Chondrocyte (in vitro differentiated cells): ENCODE data around the gene LRRC27. TPM values are rescaled to one million over a fixed set of nuclear protein-coding genes. Genes with fewer than 3 reads are reported as not detected.

Source experiments
- DNase-seq: peaks from one replicate; pipeline ENCODE4 v3.0.0; 2021; ENCODE audit warnings: mixed read lengths, low spot score
- H3K27ac Mint-ChIP-seq: one replicate; pipeline ENCODE4 v1.8.0; 2021; ENCODE audit warnings: mild to moderate bottlenecking, moderate library complexity, mixed read lengths; ENCODE audit not compliant: unreplicated experiment
- H3K27me3 Mint-ChIP-seq: 2 replicates; pipeline ENCODE4 v1.8.0; 2021; ENCODE audit warnings: low read depth, mixed read lengths
- H3K36me3 Mint-ChIP-seq: 2 replicates; pipeline ENCODE4 v1.8.0; 2021; ENCODE audit warnings: low read depth, mixed read lengths
- H3K4me1 Mint-ChIP-seq: 2 replicates; pipeline ENCODE4 v1.8.0; 2021; ENCODE audit warnings: low read depth, mild to moderate bottlenecking, mixed read lengths
- H3K4me3 Mint-ChIP-seq: one replicate; pipeline ENCODE4 v1.8.0; 2021; ENCODE audit warnings: mild to moderate bottlenecking, moderate library complexity, mixed read lengths; ENCODE audit not compliant: unreplicated experiment
- H3K9me3 Mint-ChIP-seq: 2 replicates; pipeline ENCODE4 v1.8.0; 2021; ENCODE audit warnings: low read depth, mixed read lengths
- total RNA-seq: library from RNA; stranded (reverse); gene quantifications from 3 replicates; pipeline ENCODE4 v1.2.1, GENCODE V29; 2021
- TF ChIP-seq, protein P1 (sequence below): fragments of 200-600 bp; sonication (generic); IDR thresholded peaks from 2 replicates; pipeline ENCODE4 v1.5.0; 2021; ENCODE audit warnings: antibody characterized with exemption, mild to moderate bottlenecking, moderate library complexity

Gene LRRC27
- total RNA-seq, 1 donor from 2014 or later = 13.2 TPM

DNA sequence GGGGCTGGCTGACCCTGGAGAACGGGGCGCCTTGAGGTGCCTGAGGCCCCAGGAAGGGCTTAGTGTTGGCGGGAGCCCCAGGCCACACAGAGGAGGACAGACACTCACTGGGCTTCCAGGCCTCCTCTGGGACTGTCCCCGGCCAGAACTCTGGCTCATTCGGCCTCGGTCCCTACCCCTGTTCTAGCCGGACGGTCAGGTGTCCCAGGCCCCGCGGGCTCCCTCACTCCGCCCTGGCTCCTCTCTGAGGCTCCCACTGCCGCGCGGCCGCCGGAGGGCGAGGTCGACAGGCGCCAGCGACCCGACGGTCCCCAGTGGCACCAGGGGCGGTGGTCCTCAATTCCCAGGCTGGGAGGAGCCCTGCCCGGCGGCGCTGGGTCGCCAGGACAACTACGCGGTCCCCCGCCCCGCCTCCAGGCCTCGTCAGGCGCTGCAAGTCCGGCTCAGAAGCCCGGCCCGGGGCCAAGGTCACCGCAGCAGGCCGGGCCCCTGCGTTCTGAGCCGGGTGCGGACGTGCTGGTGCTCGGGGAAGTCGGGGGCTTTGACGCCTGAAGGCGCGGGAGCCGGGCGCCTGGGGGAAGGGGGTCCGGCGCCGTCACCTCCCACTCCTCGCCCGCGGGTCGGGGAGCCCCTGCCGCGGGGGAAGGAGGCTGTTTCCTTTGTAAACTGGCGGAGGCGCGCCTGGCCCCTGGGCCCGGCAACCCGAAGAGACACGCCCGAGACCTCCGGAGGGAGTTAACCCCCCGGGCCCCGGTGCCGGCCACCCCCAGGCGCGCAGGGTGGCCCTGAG, 63.9 kb downstream of the LRRC27 start:
- H3K9me3 Mint-ChIP-seq = peaks cover 7% of the 10 kb centered on the region
- no peaks in the 10 kb centered on the region for H3K36me3 Mint-ChIP-seq
- DNase-seq = no peak
- H3K27me3 Mint-ChIP-seq = no peaks in the 10 kb centered on the region
- H3K4me3 Mint-ChIP-seq = no peak overlapping the region
- peaks cover 17% of the 10 kb centered on the region for H3K4me1 Mint-ChIP-seq
- TF ChIP-seq, protein P1, sequence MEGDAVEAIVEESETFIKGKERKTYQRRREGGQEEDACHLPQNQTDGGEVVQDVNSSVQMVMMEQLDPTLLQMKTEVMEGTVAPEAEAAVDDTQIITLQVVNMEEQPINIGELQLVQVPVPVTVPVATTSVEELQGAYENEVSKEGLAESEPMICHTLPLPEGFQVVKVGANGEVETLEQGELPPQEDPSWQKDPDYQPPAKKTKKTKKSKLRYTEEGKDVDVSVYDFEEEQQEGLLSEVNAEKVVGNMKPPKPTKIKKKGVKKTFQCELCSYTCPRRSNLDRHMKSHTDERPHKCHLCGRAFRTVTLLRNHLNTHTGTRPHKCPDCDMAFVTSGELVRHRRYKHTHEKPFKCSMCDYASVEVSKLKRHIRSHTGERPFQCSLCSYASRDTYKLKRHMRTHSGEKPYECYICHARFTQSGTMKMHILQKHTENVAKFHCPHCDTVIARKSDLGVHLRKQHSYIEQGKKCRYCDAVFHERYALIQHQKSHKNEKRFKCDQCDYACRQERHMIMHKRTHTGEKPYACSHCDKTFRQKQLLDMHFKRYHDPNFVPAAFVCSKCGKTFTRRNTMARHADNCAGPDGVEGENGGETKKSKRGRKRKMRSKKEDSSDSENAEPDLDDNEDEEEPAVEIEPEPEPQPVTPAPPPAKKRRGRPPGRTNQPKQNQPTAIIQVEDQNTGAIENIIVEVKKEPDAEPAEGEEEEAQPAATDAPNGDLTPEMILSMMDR = no peak
- H3K27ac Mint-ChIP-seq = no peak overlapping the region

DNA sequence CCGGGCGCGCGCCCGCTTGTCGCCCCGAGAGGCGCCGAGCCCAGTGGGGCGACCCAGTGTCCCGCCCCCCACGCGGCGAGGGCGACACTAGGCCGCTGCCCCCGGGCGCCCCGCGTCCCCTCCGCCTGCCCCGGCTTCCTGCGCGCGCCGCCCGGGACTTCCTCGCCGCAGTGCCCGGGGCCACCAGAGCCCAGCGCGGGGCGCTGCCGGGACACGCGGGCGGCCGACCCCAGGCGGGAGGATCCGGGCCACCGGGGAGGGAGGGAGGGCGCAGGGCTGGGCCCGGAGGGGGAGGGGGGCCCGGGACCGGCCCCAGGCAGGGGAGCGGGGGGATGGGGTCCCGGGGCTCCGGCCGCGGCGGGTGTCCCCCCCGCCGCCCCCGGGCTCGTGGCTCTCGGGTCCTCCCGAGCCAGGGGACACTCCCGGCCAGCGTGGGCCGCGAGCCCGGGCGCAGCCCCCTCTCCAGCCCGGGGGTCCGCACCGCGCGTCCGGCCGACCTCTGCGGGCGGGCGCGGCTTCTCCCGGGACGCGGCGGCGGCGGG, 64.6 kb downstream of the LRRC27 start:
- Mint-ChIP-seq H3K4me3 (no peak overlapping the region), H3K27ac (no peak overlapping the region)
- DNase-seq = no peak

DNA sequence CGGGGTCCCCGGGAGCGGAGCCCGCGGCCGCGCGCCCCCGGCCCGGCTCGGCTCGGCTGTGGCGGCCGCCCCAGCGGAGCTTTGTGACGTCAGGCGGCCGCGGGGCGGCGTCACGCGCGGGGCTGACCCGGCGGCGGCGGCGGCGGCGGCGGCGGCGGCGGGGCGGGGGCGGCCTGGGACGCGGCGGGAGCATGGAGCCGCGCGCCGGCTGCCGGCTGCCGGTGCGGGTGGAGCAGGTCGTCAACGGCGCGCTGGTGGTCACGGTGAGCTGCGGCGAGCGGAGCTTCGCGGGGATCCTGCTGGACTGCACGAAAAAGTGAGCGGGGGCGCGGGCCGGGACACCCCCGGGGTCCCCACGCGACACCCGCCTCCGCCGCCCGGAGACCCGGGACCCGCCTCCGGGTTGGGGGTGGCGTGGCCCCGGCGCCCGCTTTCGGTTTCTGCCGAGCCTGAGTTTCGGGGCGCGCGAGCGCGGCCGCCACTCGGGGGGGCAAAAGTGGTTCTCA, 65.1 kb downstream of the LRRC27 start, which contains the start of gene PWWP2B:
PWWP2B (plus strand) TSS at position 165 of the 506 bp plus-strand sequence; CDS start at position 192, 27 bp downstream.
- Mint-ChIP-seq H3K27ac (peak within 1 kb of the TSS; percentile 81), H3K36me3 (no peaks in the 10 kb centered on the region), H3K4me3 (peak within 1 kb of the TSS; percentile 87), H3K27me3 (no peaks in the 10 kb centered on the region), H3K9me3 (peaks cover 5% of the 10 kb centered on the region), H3K4me1 (peaks cover 17% of the 10 kb centered on the region)
- DNase-seq = no peak
- TF ChIP-seq, protein P1 = no peak

More for the DNA sequence above, 64.6 kb downstream of the LRRC27 start:
- Mint-ChIP-seq H3K9me3 (peaks cover 7% of the 10 kb centered on the region), H3K27me3 (no peaks in the 10 kb centered on the region), H3K4me1 (peaks cover 17% of the 10 kb centered on the region), H3K36me3 (no peaks in the 10 kb centered on the region)
- TF ChIP-seq, protein P1 = peak; percentile 61

DNA sequence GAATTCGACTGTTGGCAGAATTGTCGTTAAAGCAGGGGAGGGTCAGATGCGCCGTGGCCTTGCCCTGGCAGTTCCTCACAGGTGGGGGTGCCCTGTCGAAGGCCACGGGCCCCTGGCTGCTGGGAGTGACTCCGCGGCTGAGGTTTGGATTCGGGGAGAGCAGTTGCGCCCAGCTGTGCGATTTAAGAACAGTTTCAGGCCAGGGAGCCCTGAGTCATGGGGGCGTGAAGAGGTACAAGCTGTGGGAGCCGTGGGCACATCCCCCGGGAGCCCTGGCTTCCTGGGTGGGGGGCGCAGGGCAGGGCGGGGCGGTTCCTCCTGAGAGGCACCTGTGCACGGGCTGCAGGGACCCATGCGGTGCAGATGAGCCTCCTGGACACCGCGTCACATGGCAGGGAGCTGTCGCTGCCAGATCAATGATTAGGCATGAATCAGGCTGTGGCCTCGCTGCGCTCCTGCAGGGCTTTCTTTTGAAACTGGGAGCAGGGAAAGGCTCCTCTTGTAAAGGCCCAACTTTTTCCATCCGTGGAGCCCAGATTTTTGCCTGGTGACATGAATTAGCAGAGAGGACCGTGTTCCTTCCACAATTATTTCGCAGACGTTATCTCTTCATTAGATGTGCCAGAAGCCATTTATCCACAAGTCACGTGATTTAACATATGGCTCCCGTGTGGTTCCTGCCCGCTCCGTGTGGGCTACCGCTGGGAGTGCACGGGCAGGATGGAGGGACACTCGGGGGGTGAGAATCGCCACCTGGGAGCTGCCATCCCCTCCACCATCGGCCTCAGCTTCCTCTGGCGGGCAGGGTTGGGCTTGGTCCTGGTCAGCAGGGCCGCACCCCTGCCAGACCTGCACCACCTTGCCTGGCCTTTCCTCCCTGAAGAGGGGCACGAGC, 65.9 kb downstream of the LRRC27 start:
- H3K4me3 Mint-ChIP-seq = peak overlapping the region; percentile 87
- H3K36me3 Mint-ChIP-seq = no peaks in the 10 kb centered on the region
- no peak for DNase-seq
- peaks cover 17% of the 10 kb centered on the region for H3K4me1 Mint-ChIP-seq
- TF ChIP-seq, protein P1 = no peak
- peak overlapping the region; percentile 81 for H3K27ac Mint-ChIP-seq
- no peaks in the 10 kb centered on the region for H3K27me3 Mint-ChIP-seq
- no peaks in the 10 kb centered on the region for H3K9me3 Mint-ChIP-seq

DNA sequence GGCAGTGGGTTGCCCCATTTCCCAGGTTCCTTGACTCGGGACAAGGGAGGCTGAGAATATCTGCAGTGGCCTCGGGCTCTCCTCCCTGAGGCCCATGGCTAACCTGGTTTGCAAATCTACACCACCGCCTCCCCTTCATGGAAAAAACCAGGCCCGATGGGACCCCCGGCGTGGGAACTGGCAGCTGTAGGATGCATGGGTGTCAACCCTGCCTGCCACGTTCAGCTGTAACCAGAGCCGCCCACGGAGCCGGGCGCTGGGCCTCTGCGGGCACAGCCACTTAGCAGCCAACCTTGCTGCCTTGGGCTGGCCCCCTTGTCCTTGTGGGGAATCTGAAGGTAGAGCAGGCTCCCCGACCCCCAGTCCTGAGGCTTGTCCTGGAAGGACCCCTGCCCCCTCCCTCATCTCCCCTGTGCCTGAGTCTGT, 66.6 kb downstream of the LRRC27 start:
- DNase-seq = no peak
- H3K27ac Mint-ChIP-seq = no peak overlapping the region
- H3K36me3 Mint-ChIP-seq = no peaks in the 10 kb centered on the region
- H3K9me3 Mint-ChIP-seq = no peaks in the 10 kb centered on the region
- H3K4me1 Mint-ChIP-seq = peaks cover 17% of the 10 kb centered on the region
- no peaks in the 10 kb centered on the region for H3K27me3 Mint-ChIP-seq
- H3K4me3 Mint-ChIP-seq = no peak overlapping the region
- TF ChIP-seq, protein P1 = no peak
